HL-60 (cell line): ENCODE data around the gene NF2.

Experiments
- POLR2AphosphoS5 ChIP-seq: IDR thresholded peaks from 2 replicates; pipeline ENCODE4 v1.6.1; 2012; ENCODE audit warnings: low read depth
- TF ChIP-seq, protein P1 (sequence below): IDR thresholded peaks from one replicate; pipeline ENCODE4 v1.5.1; 2011; ENCODE audit warnings: low read length, control low read depth, inconsistent platforms; ENCODE audit not compliant: insufficient read depth

DNA sequence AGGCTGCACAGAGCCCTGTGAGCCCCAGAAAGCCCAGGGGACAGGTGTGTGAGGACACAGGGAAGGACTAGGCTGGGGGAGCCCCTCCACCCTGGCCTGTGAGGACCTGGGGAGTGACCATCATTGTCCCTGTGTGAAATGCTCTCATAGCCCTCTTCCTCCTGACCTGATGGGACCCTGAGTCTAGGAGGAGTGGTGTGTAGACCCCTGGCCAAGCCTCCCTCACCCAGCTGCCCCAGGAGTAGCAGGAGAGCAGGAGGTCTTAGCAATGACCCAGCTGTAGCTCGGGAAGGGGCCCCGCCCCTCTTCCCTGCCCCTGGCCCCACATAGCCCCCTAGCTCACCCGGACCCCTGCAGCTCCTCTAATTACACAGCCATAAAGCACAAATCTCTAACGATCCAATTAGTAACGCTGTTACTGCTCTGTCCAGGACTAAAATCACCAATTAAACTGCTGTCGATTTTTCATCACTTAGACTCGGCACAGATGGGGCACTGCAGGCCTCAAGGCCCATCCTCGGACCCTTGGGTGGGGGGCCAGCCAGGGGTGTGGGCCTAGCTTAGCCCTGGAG is 109.8 kb downstream of the NF2 start:
- TF ChIP-seq, protein P1, sequence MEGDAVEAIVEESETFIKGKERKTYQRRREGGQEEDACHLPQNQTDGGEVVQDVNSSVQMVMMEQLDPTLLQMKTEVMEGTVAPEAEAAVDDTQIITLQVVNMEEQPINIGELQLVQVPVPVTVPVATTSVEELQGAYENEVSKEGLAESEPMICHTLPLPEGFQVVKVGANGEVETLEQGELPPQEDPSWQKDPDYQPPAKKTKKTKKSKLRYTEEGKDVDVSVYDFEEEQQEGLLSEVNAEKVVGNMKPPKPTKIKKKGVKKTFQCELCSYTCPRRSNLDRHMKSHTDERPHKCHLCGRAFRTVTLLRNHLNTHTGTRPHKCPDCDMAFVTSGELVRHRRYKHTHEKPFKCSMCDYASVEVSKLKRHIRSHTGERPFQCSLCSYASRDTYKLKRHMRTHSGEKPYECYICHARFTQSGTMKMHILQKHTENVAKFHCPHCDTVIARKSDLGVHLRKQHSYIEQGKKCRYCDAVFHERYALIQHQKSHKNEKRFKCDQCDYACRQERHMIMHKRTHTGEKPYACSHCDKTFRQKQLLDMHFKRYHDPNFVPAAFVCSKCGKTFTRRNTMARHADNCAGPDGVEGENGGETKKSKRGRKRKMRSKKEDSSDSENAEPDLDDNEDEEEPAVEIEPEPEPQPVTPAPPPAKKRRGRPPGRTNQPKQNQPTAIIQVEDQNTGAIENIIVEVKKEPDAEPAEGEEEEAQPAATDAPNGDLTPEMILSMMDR, result no peak
- TF ChIP-seq POLR2AphosphoS5, result no peak
